ENCODE data around the gene PDILT. TPM values are rescaled to one million over a fixed set of nuclear protein-coding genes. Genes with fewer than 3 reads are reported as not detected.

Gene PDILT
- total RNA-seq, 1 donor = not detected

DNA sequence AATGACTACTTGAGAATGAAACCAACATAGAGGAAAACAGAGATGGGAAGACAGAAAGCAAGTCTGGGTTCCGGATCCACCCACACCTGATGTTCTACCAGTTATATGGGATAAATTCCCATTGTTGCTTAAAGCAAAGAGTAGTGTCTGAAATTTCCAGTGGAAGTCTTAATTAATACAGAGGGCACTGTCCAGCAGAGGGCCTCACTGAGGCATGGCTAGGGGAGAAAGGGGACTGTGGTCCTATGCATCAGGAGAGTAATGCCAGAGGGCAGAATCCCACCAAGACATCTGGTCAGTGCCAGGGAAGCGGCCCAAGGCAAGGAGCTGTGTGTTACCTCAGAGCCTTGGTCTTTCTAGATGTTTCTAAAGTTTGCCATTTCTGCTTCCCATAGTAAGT is 44.5 kb downstream of the PDILT start:
- no peak overlapping the region for H3K4me2 ChIP-seq (ENCODE audit: insufficient read depth, low read length)
- TF ChIP-seq, protein P1, sequence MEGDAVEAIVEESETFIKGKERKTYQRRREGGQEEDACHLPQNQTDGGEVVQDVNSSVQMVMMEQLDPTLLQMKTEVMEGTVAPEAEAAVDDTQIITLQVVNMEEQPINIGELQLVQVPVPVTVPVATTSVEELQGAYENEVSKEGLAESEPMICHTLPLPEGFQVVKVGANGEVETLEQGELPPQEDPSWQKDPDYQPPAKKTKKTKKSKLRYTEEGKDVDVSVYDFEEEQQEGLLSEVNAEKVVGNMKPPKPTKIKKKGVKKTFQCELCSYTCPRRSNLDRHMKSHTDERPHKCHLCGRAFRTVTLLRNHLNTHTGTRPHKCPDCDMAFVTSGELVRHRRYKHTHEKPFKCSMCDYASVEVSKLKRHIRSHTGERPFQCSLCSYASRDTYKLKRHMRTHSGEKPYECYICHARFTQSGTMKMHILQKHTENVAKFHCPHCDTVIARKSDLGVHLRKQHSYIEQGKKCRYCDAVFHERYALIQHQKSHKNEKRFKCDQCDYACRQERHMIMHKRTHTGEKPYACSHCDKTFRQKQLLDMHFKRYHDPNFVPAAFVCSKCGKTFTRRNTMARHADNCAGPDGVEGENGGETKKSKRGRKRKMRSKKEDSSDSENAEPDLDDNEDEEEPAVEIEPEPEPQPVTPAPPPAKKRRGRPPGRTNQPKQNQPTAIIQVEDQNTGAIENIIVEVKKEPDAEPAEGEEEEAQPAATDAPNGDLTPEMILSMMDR (IDR thresholded peaks at IDR 0.05; ENCODE audit: extremely low read depth, low read depth, low read length) = no peak

DNA sequence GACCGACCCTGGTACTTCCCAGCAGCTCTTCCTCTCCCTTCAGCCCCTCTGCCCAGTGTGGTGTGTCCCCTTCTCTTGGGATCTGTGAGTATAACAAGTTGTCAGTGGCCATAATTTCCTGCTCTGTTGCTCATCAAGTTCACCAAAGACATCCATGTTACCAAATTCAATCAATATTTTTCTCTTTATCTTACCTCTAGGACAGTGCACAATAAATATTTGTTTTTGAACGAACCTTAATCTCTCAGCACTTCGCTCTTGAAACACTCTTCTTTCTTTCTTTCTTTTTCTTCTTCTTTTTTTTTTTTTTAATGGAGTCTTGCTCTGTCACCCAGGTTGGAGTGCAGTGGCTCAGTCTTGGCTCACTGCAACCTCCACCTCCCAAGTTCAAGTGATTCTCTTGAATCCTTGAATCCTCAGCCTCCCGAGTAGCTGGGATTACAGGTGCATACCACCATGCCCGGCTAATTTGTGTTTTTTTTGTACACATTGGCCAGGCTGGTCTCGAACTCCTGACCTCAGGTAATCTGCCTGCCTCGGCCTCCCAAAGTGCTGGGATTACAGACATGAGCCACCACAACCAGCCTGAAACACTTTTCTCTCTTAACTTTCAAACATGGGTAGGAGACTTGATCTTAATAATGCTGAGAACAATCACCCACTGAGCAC is 49.3 kb downstream of the PDILT start:
- Histone ChIP-seq H3K4me1 (ENCODE audit: insufficient read depth, low read length) (no peaks in the 10 kb centered on the region), H2AFZ (ENCODE audit: low read length) (no peak overlapping the region), H4K20me1 (ENCODE audit: insufficient read depth, low read length) (no peaks in the 10 kb centered on the region), H3K4me2 (ENCODE audit: insufficient read depth, low read length) (no peak overlapping the region), H3K27ac (ENCODE audit: low read depth, low read length) (no peak overlapping the region), H3K36me3 (ENCODE audit: insufficient read depth, low read length) (no peaks in the 10 kb centered on the region), H3K79me2 (ENCODE audit: insufficient read depth, low read length) (no peaks in the 10 kb centered on the region), H3K9me3 (ENCODE audit: low read depth, low read length) (no peaks in the 10 kb centered on the region), H3K4me3 (ENCODE audit: insufficient read depth, low read length) (no peak overlapping the region), H3K27me3 (ENCODE audit: insufficient read depth, low read length) (no peaks in the 10 kb centered on the region)
- TF ChIP-seq, protein P1 (IDR thresholded peaks at IDR 0.05; ENCODE audit: extremely low read depth, low read depth, low read length) = no peak
- DNase-seq (ENCODE audit: insufficient read length, low spot score, missing footprints) = no peak

More for the DNA sequence above, 44.5 kb downstream of the PDILT start:
- no peak overlapping the region for H3K27ac ChIP-seq (ENCODE audit: low read depth, low read length)
- DNase-seq (ENCODE audit: insufficient read length, low spot score, missing footprints) = no peak
- no peaks in the 10 kb centered on the region for H3K27me3 ChIP-seq (ENCODE audit: insufficient read depth, low read length)
- H4K20me1 ChIP-seq (ENCODE audit: insufficient read depth, low read length) = no peaks in the 10 kb centered on the region
- H3K9me3 ChIP-seq (ENCODE audit: low read depth, low read length) = no peaks in the 10 kb centered on the region
- no peaks in the 10 kb centered on the region for H3K79me2 ChIP-seq (ENCODE audit: insufficient read depth, low read length)
- no peaks in the 10 kb centered on the region for H3K4me1 ChIP-seq (ENCODE audit: insufficient read depth, low read length)
- H3K36me3 ChIP-seq (ENCODE audit: insufficient read depth, low read length) = no peaks in the 10 kb centered on the region
- no peak overlapping the region for H3K4me3 ChIP-seq (ENCODE audit: insufficient read depth, low read length)
- H2AFZ ChIP-seq (ENCODE audit: low read length) = no peak overlapping the region

DNA sequence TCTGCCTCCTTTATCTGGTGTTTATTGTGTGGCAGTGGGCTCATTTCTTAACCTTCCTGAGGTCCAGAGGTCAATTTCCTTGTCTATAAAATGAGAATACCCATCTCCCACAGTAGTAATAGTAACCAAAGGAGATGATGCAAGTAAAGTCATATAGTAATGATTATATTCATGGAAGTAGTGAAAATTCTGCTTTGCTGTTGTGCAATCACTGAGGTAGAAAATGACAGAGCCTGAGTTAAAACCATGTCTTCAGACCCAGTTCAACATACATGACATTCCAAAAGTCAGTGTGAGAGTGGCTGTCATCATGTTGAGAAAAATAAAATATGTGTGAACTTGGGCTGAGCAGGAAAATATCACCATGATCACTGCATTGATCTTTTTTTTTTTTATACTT is 51.2 kb downstream of the PDILT start:
- Histone ChIP-seq H3K27ac (ENCODE audit: low read depth, low read length) (no peak overlapping the region), H3K4me2 (ENCODE audit: insufficient read depth, low read length) (no peak overlapping the region)
- TF ChIP-seq, protein P1 (IDR thresholded peaks at IDR 0.05; ENCODE audit: extremely low read depth, low read depth, low read length) = no peak

DNA sequence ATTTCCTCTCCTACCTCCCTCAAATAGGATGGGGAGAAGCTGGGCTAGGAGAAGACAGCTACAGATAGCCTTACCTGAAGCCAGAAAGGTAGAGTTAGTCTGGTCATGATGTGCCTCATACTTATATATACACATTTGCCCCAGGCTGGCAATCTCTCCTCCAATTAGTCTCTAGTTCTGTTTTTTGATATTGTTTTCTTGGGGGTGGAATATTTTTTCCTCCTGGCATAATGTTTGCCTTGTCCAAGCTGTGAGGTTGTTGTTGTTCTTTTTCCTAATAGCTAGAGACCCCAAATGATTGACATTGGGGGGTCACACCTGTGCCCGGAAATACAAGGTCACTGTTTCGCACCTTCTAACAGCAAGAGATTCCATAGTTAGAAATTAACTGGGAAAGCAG is 51.9 kb downstream of the PDILT start, which contains the start of gene UMOD:
Gene UMOD (minus strand): TSS at position 101 of the 400 bp plus-strand sequence. CDS start 1,978 bp downstream, outside the sequence.
- H3K27me3 ChIP-seq (ENCODE audit: insufficient read depth, low read length) = no peaks in the 10 kb centered on the region
- TF ChIP-seq, protein P1 (IDR thresholded peaks at IDR 0.05; ENCODE audit: extremely low read depth, low read depth, low read length) = no peak
- H3K27ac ChIP-seq (ENCODE audit: low read depth, low read length) = no peak within 1 kb of the TSS
- no peaks in the 10 kb centered on the region for H3K36me3 ChIP-seq (ENCODE audit: insufficient read depth, low read length)
- no peak within 1 kb of the TSS for H2AFZ ChIP-seq (ENCODE audit: low read length)
- no peak for DNase-seq (ENCODE audit: insufficient read length, low spot score, missing footprints)
- H4K20me1 ChIP-seq (ENCODE audit: insufficient read depth, low read length) = no peaks in the 10 kb centered on the region
- H3K4me3 ChIP-seq (ENCODE audit: insufficient read depth, low read length) = no peak within 1 kb of the TSS
- H3K4me1 ChIP-seq (ENCODE audit: insufficient read depth, low read length) = no peaks in the 10 kb centered on the region
- no peaks in the 10 kb centered on the region for H3K79me2 ChIP-seq (ENCODE audit: insufficient read depth, low read length)
- H3K4me2 ChIP-seq (ENCODE audit: insufficient read depth, low read length) = no peak within 1 kb of the TSS
- H3K9me3 ChIP-seq (ENCODE audit: low read depth, low read length) = no peaks in the 10 kb centered on the region

More for the DNA sequence above, 51.2 kb downstream of the PDILT start:
- Histone ChIP-seq H3K4me3 (ENCODE audit: insufficient read depth, low read length) (no peak overlapping the region), H3K4me1 (ENCODE audit: insufficient read depth, low read length) (no peaks in the 10 kb centered on the region), H2AFZ (ENCODE audit: low read length) (no peak overlapping the region), H3K36me3 (ENCODE audit: insufficient read depth, low read length) (no peaks in the 10 kb centered on the region), H4K20me1 (ENCODE audit: insufficient read depth, low read length) (no peaks in the 10 kb centered on the region), H3K27me3 (ENCODE audit: insufficient read depth, low read length) (no peaks in the 10 kb centered on the region), H3K79me2 (ENCODE audit: insufficient read depth, low read length) (no peaks in the 10 kb centered on the region), H3K9me3 (ENCODE audit: low read depth, low read length) (no peaks in the 10 kb centered on the region)
- no peak for DNase-seq (ENCODE audit: insufficient read length, low spot score, missing footprints)
